ENCODE results near the gene TNS1. TPM values are rescaled to one million over a fixed set of nuclear protein-coding genes. Genes with fewer than 3 reads are reported as not detected.
"Not testable (repeated sequence)": the region's sequence is repeated elsewhere in the genome, so short reads cannot be mapped to it uniquely, and the experiment has no call there.

The TNS1 gene
- total RNA-seq, 1 experiment from 2014 or later: 0.74 TPM

DNA sequence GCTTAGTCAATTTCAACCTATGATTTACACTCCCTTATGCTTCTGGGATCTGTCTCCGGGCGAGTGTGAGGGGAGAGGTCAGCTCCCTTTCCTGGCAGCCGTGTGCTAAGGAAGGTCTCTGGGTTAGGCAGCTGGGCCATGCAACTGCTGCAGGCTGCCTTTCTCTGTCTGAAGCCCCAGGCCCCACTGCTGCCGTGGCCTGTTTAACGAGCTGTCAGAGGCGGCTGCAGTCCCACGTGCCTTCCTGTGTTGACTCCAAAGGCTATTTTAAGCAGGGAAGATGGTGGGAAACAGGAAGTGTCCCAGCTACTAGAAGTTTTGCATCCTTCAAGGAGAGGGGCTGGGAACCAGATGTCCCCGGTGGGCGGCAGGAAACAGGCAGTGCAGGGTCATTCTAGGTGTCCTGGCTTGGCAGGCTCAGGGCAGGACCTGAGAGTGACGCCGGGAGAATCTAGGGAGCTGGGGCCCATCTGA, 186.4 kb downstream of the TNS1 start:
- DNase-seq (ENCODE audit: low spot score): no peak

DNA sequence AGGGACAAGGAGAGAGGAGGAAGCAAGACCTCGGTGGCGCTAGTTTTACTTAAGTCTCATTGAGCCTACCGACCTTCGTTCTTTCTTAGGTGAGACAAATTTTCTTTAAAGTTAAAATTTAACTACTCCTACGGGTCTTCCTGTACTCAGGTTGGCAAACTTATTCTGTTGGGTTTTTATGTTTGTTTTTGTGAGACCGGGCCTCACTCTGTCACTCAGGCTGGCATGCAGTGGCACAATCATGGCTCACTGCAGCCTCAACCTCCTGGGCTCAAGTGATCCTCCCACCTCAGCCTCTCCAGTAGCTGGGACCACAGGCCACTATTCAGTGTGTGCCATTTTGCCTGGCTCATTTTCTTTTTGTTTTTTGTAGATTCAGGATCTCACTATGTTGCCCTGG, 189.0 kb downstream of the TNS1 start:
- DNase-seq (ENCODE audit: low spot score): no peak

DNA sequence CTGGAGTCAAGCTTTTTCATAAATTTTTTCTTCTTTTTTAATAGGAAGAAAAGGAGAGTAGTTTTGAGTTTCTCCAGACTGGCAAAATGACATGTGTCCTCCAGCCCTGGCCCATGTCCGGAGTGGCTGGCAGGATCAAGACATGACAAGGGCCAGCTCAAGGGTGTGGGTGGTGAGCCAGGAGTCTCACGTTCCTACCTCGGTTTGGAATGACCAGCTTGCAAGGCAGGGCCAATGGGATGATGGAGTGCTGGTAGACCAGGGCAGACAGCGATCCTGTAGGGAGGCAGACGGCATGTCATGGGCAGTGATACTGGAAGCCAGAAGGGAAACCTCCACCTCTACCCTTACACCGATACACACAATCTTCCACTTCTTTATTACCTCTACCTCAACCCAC, 190.6 kb downstream of the TNS1 start:
- no peak for DNase-seq (ENCODE audit: low spot score)

DNA sequence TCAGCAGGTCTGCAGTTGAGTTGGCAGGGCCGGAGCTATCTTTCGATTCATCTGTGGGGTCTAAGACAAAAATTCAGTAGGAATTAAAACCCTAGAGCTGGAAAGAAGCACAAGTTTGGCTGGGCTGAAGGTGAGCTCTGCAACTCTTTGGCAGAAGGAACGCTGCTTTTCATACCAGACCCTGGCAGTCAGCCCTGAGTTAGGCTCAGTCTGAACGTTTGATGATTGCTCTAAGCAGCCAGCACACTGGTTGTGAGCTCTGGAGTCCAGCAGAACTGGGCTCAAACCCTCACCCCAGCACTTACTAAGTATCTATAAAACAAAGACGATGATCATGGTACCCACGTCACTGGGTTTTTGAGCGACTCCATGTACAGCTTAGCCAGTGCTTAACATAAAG, 192.5 kb downstream of the TNS1 start:
- DNase-seq (ENCODE audit: low spot score): no peak

DNA sequence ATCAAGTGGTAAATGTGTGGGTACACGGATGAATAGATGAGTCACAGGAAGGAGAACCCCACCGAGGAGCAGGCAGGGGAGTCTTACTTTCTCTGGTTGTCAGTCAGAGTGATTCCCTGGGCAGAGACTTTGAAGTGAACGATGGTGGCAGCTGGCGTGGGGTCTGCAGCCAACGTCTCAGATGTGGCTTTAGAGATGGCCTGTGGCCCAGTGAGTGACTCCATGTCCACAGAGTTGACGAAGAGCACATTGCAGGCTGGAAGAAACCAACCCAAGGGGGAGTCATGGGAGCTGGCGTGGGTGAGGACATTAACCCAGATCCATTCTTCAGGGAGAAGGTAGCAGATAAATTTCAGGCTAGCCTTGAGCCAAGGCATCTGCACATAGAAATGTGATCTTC, 193.1 kb downstream of the TNS1 start:
- no peak for DNase-seq (ENCODE audit: low spot score)

DNA sequence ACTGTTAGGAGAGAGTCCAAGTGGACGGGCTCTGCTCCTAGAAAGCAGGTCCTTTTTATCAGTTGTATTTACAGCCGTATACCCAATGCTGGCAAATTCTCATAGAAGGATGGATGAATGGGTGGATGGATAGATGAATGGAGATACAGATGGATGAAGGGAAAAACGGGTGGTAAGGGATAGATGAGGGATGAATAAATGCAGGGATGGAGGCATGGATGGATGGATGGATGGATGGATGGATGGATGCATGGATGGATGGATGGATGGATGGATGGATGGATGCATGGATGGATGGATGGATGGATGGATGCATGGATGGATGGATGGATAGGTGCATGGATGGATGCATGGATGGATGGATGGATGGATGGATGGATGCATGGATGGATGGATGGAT, 193.8 kb downstream of the TNS1 start:
- not testable (repeated sequence) for DNase-seq (ENCODE audit: low spot score)

DNA sequence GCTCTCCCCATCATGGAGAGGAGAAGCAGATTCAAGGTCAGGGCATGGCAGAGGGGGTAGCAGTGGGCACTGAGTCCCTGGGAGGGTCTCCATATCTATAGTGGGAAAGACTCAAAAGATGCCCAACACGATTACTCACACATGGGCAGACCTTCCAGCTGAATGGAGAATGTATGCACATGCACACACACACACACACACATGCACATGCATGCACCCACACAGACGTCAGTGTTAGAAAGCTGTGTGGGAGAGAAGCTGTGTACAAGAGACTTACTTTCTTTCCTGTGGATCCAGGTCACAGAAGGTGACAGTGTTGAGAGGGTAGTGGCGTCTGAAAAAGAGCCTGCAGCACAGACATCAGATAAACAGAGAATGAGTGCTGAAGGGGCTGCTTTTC, 194.5 kb downstream of the TNS1 start:
- DNase-seq (ENCODE audit: low spot score): no peak

DNA sequence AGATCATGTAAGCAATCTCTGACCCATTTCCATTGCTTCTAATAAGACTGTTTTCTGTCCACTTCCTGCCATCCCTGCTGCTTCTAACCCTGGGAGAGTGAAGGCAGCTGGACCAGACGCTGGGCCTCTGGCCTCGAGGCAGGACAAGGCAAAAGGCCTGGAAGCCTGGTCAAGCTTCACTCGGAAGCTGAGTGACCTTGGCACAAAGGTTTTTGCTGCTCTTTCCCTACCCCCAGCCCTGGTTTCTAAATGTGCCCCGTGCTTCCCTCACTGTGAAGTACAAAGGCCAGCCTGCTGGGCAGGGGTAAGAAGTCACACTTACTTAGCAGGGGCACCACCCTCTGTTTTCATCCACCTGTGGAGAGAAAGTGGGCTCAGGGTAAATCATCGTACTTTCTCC, 195.0 kb downstream of the TNS1 start:
- DNase-seq (ENCODE audit: low spot score): no peak

DNA sequence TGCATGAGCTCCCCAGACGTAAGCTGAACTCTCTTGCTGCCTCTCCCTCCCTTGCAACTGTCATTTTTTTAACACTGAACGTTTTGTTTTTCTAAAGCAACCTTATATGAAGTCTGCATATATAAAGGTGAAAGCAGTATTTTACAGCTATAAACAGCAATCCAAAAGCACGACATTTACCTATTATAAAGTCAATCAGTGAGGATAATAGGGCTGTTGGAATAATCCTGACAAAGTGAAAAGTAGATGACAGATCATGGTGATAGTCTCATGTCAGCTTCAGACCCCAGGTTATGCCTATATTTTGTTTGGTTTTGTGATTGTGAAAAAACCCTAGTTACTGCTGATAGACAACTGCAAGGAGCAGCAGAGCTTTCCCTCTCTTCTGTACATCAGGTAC, 195.8 kb downstream of the TNS1 start:
- DNase-seq (ENCODE audit: low spot score): no peak

DNA sequence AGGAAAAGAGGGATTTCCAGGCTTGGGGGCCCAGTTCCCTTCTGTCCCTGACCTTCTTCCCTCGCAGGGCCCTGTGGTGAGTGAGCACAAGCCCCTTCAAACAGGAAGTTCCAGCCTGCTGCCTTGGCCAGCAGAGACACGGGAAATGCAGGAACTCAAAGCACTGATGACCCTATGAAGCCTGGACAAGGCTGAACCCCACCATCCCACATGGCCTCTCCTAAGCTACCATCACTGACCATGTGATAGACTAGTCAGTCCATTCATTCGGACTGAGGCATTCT, 196.4 kb downstream of the TNS1 start:
- DNase-seq (ENCODE audit: low spot score): no peak

DNA sequence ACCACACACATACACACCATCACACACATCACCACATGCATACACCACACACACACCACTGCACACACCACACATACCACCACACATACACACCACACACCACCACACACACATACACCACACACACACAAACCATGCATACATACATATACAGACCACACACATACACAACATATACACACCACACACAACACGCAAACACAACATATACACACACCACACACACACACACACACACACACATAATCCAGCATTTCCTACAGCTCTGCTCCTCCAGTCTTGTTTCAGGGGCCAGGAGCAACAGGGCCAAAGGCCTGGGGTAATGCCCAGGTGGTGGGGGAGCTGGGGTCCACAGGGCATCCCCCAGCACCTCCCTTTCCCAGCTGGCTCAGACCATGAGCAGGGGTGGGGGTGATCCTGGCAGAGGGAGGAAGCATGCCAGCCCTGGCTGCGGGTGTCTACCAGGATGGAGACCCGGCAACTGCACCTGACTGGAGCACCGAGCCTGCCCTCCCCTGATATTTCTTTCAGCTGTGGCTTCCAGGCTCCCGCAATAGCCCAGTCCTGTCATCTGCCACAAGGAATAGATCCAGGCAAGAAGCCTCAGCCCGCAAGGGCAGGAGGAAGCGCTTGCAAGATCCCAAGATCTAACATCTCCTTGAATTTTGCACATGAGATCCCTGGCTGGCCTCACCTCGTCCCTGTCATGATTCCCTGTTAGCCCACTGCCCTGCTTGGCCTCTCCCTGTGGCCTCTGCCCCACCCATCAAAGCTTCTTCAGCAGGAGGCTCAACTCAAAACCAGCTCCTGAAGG, 196.9 kb downstream of the TNS1 start:
- DNase-seq (ENCODE audit: low spot score): no peak

DNA sequence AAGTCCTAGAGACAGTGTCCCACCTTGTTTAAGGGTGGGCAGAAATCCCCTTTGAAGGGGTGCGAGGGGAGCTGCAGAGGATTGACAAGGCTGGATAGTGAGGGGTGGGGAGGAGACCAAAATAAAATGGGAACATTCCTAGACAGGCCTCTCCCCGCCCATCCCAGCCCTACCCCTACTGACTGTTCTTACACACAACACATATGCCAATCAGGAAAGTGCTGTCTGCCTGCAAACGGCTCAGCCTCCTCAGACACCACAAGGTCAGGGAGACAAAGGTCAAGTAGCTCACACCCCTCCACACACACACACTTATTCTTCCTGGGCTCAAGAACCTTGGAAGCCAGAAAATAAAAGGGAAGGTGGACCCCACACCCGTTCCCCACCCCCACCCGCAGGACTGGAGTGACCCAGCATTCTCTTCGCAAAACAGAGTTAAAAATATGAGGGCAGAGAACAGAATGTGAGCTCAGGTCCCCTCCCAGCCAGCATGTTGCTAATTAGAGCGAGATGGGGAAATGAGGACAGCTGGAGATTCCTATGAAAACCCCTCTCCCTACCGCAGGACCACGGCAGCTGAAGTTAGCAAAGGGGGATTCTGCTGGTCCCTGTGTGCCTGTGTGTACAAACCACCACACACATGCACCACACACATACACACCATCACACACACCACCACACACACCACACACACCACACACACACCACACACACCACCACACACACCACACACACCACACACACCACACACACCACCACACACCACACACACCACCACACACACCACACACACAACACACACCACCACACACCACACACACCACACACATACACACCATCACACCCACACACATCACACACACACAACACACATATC, 197.8 kb downstream of the TNS1 start:
- DNase-seq (ENCODE audit: low spot score): no peak

DNA sequence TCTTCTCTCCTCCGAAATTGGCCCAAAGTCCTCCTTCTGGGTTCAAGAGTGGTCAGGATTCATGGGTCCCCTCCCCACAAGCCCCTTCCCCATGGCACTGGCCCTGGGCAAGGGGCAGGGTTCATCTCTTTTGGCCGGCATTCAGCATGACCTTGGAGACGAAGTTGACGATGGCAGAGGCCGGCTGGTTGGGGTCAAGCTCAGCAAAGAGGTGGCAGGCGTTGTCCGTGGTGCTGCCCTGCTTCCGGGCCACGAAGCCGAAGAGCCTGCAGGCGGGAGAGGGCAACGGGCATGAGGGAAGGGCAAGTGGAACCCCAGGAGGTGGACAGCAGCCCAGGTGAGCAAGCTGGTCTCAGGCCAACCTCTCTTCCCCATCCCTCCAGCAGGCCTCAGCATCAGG, 198.5 kb downstream of the TNS1 start:
- DNase-seq (ENCODE audit: low spot score): no peak

DNA sequence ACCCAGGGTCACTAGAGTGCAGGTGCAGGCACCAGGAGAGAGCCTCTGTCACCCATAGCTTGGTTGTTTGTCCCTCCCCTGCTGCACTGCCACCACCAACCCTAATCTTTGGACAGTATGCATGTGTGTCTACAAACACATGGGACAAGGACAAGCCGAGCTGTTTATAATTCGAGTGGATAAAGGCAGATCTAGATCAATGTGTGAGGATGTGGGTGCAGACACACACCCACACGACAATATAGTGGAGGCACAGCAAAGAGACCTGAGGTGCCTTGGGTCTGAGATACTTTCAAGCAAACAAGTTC, 199.2 kb downstream of the TNS1 start:
- no peak for DNase-seq (ENCODE audit: low spot score)

DNA sequence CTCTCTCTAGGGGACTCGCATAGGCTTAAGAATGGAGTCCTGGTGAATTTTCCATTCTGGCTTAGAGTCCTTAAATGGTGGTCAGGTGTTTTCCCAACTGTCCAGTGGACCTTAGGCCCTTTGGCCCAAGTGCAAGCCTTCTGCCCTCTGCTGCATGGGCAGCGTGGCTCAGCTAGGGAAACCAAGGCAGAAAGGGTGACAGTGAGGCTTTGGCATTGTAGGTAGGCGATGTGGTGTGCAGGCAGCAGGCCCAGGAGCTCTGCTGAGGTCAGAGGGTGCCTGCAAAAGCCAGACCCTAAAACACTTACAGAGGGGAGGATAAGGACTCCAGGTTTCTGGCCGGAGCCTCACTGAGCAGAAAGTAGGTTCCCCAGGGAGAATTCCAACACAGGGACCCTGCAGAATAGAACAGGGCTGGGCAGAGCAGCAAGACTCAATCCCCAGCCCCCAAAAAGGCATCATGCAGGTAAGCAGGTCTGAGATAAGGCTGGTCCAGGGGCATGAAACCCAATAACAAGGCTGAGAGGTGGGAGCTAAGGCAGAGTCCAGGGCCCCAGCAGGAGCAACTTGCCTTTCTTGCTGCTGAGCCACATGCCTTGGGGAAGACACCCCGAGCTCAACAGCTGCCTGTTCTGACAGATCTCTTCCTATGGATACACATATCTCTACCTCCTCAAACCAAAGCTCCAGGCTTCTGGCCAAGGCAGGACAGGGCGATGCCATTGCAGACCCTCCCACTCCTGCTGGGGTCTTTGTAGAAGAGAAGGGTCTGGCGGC, 199.7 kb downstream of the TNS1 start:
- no peak for DNase-seq (ENCODE audit: low spot score)

DNA sequence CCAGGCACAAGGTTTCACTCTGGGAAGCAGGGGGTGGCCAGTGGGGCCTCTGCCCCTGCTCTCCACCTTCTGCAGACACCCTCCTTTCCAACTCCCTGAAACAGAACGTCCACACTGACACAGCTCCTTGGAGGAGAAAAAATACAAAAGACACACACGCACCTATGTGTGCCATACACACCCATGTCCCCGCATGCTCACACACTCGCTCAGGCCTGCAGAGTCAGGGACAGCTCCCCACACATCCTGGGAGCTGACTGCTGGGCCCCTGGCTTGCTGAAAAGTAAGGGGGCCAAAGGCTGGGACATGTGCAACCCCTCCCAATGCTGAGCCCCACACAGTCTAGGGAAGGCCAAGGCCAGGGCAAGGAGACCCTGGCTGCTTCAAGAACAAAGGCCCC, 200.5 kb downstream of the TNS1 start:
- DNase-seq (ENCODE audit: low spot score): no peak

DNA sequence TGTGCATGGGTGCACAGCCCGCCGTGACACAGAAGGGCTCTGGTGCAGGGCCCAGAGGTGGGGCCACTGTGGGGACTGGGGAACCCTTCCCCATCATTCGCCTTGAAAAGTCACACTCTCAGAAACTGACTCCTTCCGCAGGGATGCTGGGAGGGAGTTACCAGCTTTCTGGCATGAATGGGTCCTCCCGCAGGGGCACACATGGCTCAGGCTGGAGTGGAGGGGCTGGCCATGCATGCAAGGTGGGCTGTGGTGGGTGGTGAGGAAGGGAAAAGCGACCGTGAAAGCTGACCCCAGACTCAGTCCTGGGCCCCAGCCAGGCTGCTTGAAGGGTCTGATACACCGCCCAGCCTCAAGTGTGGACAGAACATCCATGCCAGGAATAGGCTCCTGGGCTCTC, 201.1 kb downstream of the TNS1 start:
- DNase-seq (ENCODE audit: low spot score): no peak

DNA sequence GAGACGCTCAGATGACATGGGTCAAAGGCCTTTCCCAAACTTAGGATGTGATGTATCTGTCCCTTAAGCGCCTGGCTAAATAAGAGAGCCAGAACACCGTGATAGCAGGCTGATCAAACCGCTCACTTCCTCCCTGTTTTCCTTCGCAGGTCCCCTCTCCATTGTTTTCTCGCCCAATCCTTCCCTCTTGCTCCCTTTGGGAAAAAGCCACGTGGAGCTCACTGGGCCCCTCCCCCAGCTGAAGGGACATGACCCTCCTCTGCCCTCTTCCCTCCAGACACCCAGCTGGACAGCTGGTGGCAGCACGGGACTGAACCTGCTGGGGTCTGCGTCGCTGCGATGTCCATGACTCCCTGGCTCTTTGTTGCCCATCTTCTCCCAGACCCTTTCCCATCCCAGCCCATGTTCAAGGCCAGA, 201.7 kb downstream of the TNS1 start:
- DNase-seq (ENCODE audit: low spot score): no peak

DNA sequence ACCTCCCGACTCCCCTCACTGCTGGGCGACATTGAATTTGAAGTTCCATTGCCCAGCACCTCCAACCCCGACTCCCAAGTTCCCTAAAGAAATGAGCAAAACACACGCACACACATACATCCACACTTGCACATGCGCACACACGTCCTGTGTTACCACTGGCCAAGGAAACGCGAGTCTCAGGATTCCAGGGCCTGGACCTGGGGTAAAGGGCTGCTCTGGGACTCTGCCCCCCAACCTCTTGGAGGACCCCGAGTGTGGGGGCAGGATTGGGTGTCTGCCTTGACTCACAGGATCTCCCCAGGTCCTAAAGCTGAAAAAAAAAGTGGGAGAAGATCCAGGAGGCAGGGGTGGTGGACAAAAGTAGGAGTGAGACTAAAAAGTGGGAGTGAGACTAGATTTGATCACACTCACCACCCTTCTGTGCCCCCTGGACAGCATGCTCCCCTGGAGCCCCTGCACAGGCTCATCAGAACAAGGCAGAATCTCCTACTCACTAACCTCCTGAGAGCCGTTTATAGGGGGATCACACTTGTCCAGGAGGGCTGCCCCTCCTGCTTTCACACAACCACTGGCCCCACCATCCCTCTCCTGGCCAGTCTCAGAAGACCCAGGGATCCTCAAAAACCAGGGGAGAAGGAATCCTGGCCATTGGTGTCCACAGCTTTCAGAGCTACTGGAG, 202.2 kb downstream of the TNS1 start:
- no peak for DNase-seq (ENCODE audit: low spot score)

DNA sequence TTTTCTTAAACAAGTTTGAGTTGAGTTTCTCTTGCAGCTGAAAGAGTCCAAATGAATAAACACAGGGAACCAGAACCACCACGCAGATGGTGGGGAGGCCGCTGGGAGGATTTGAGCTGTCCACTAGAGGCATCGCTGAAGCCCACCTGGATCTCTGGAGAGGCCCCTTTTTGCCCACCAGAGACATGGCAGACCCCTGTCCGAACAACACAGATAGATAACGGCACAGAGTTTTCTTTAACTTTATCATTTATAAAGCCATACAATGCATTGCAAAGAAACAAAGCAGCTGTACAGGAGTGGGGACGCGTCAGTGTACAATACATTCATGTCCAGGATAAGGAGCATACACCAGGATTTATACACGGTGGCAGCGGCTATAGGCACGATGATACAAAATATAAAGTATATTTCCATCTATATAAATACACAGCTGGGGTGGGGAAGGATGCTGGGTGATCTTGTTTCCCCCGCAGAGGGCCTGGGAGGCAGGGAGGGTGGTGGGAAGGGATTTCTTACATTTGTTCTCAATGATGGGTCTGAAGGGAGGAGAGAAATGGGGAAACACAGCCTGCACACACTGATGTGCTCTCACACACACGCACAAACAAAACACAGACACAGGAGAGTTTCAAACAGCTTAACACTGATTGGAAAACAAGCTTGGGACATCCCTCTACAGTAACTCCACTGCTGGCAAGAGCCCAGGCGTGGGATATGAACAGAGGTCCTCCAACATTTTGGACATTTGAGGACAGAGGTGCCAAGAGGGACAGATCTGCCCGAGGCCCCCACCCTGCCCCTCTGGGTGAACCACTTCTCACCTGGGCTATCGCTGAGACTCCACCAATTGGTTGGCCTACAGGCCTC, 203.0 kb downstream of the TNS1 start:
- no peak for DNase-seq (ENCODE audit: low spot score)

Data from H4 (cell line).